Bone marrow (tissue), 2 donors: Measurements from ENCODE around the gene TAOK1.

Experiments used
- DNase-seq, 2 donors: peaks; one replicate each; lab custom pipeline; 2025; lab: John Stamatoyannopoulos, UW

TAOK1 gene

DNA sequence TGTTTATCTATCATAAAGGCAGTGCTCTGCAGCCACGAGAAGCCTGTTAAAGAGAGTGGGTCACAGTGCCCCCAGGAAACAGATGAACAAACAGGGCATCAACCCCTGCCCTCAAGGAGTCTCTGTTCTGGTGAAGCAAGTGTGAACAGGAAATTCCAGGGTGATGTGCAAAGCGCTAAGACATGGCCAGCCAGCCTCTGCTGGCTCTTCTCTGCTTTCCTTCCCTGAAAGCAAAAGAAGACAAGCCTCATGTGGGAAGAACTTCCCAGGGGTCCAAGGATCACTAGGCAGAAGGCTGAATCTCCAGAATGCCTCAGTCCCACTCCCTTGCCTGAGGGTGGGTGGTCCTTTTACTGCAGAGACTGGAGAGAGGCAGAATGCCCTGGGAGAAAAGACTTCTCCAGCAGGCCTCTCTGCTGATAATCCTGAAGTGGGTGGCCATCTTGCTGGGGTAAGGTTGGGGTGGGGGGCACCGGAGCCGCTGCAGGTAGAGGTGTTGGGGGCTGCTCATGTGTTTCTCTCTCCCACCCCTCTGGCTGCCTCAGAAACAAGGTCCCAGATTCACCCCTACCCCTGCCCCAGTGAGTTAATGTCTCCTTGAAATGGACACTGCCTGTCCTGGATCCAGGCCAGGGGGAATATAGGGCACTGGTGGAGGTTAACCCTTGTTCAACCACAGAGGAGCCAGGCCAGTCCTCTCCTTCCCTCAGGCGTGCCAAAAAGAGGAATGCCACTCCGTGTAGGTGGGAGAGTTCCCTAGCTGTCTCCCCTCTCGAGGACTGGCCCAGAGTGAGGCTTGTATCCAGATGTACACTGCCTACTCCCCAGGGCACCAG, 205.2 kb downstream of the TAOK1 start:
- DNase-seq: no peak

DNA sequence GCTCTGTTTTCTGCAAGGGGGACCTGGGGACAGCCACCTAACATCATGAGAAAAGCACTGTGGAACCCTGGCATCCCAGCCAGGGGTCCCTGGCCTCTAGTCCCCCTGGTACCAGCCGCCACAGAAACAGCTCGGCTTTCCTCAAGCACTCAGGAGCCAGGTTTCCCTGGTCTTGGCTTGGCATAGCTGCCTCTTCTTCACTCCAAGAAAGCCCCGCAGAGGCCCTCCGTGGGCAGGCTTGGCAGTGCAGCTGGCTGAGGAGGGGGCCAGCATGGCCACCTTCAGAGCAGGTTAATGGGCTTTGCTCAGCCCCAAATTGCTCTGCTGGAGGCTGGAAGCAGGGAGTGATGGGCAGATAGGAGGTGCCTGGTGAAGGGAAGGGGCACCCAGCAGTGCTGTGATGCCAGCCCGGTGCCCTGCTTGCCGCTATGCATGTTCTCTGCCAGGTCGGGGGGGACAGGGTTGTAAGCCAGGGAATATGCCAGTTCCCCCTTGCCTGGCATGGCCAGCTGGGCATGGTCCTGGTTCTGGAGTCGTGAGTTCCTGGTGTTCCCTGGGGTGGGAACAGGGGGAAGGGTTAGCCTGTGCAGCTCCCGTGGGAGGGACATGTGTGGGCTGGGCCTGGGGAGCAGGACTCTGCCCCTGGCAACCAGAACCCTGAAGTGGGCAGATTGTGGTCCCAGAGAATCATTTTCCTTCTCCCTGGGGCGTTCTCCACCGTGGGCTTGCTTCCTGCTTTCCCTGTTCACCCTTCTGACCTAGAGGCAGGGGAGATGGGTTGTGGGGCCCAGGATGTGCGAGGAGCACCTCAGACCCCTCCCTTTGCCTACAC, 206.0 kb downstream of the TAOK1 start:
- no peak for DNase-seq

- DNase-seq: no peak
Measured at GRCh38 chr17:29596811-29597210, 206.6 kb downstream of the TAOK1 start.

- DNase-seq: no peak
Measured at GRCh38 chr17:29597361-29598172, 207.4 kb downstream of the TAOK1 start.
